ENCODE results near the gene COL27A1. TPM values are rescaled to one million over a fixed set of nuclear protein-coding genes. Genes with fewer than 3 reads are reported as not detected.

The COL27A1 gene
- total RNA-seq, 3 donors from 2014 or later, result 3.5 to 22.0 (median 6.7) TPM

DNA sequence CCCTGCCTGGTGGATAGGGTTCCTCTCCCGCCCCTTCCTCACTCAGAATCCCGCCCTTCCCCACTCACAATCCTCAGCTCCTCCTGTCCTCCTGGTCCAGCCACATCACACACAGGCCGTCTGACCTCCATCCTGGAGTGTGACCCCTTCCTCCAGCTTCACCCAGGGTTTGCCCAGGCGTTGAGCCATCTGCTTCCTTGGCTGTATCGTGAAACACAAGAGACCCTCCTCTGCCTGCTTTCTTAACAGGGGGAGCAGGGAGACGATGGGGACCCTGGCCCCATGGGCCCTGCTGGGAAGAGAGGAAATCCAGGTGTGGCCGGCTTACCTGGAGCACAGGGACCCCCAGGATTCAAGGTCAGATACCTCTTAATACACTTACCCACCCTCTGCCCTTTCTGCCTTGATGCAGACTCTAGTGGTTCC lies 135.2 kb downstream of the COL27A1 start:
- Histone ChIP-seq H3K4me1 (no peaks in the 10 kb centered on the region), H3K36me3 (no peaks in the 10 kb centered on the region), H3K9me3 (peaks cover 0 to 5% of the 10 kb centered on the region in 2 donors), H3K27me3 (no peaks in the 10 kb centered on the region), H3K4me3 (no peak overlapping the region), H3K27ac (no peak overlapping the region)
- DNase-seq (ENCODE audit: low spot score in 2 of 2), result peak in 1 of 2 donors; percentile 38
- intact Hi-C loops (cut with DNase I; ENCODE audit: low total_unique reads), result loop anchor here (5.0 kb wide), 1 partner anchor 133 kb away; the partner anchor contains the start of gene COL27A1
- TF ChIP-seq POLR2AphosphoS5 (IDR thresholded peaks at IDR 0.05) (no peak), POLR2A (IDR thresholded peaks at IDR 0.05) (no peak)
- TF ChIP-seq, protein P1, sequence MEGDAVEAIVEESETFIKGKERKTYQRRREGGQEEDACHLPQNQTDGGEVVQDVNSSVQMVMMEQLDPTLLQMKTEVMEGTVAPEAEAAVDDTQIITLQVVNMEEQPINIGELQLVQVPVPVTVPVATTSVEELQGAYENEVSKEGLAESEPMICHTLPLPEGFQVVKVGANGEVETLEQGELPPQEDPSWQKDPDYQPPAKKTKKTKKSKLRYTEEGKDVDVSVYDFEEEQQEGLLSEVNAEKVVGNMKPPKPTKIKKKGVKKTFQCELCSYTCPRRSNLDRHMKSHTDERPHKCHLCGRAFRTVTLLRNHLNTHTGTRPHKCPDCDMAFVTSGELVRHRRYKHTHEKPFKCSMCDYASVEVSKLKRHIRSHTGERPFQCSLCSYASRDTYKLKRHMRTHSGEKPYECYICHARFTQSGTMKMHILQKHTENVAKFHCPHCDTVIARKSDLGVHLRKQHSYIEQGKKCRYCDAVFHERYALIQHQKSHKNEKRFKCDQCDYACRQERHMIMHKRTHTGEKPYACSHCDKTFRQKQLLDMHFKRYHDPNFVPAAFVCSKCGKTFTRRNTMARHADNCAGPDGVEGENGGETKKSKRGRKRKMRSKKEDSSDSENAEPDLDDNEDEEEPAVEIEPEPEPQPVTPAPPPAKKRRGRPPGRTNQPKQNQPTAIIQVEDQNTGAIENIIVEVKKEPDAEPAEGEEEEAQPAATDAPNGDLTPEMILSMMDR (IDR thresholded peaks at IDR 0.05), result no peak

DNA sequence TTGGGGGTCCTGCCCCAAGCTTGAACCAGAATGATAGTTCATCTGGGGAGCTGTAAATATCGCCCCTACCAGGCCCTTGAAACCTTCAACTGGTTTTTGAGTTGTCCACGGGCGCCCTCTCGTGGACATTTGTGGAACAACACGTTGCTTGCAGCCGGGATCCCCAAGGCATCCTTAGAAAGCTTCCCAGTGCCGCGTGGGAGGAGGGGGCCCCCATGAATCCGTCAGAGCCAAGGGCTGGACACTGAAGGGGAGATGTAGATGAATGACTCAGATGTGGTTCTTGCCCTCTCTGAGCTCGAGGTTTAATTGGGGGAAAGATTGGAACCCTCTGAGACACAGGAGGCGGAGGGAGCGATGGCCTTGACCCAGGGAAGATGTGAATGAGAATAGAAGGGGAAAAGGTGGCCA lies 135.7 kb downstream of the COL27A1 start:
- H3K9me3 ChIP-seq, result peaks cover 0 to 5% of the 10 kb centered on the region in 2 donors
- no peak overlapping the region for H3K27ac ChIP-seq
- no peaks in the 10 kb centered on the region for H3K27me3 ChIP-seq
- intact Hi-C loops (cut with DNase I; ENCODE audit: low total_unique reads), result loop anchor here (5.0 kb wide), 1 partner anchor 134 kb away; the partner anchor contains the start of gene COL27A1
- H3K4me1 ChIP-seq, result no peaks in the 10 kb centered on the region
- H3K4me3 ChIP-seq, result no peak overlapping the region
- H3K36me3 ChIP-seq, result no peaks in the 10 kb centered on the region
- peak; percentile 45 to 78 for DNase-seq (ENCODE audit: low spot score in 2 of 2)
- TF ChIP-seq POLR2AphosphoS5 (IDR thresholded peaks at IDR 0.05) (no peak), POLR2A (IDR thresholded peaks at IDR 0.05) (no peak)
- TF ChIP-seq, protein P1 (IDR thresholded peaks at IDR 0.05), result peak; percentile 89 to 92 (median 92)

DNA sequence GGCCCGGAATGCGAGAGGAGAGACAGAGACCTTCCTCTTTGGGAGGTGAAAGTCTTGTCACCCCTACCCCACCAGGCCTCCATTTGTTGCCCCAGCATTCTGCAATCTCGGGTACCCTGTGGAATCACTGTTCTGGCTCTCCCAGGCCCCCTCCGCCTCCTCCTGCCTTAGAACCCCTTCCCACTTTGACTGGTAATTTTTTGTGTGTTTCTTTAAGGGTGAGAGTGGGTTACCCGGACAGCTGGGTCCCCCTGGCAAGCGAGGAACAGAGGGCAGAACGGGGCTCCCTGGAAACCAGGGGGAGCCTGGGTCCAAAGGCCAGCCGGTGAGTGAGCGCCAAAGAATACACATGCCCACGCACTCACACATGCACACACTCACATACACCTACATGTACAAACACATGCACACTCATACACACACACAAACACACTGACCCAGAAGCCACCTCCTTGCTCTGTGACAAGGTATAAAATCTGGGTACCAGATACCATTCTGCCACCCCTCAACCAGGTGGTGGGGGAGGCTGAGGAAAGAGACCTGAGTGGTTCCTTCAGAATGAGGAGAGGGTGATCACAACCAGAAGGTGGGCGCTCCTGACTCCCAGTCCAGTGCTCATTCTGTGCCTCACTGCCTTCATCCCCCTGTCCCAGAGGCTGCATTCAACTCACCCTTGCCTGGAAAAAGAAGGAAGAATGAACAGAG lies 136.7 kb downstream of the COL27A1 start:
- H3K9me3 ChIP-seq, result peaks cover 0 to 5% of the 10 kb centered on the region in 2 donors
- peak in 1 of 2 donors; percentile 48 for DNase-seq (ENCODE audit: low spot score in 2 of 2)
- TF ChIP-seq, protein P1 (IDR thresholded peaks at IDR 0.05), result no peak
- no peak for TF ChIP-seq POLR2A (IDR thresholded peaks at IDR 0.05)
- no peak for TF ChIP-seq POLR2AphosphoS5 (IDR thresholded peaks at IDR 0.05)
- no peak overlapping the region for H3K4me3 ChIP-seq
- no peaks in the 10 kb centered on the region for H3K36me3 ChIP-seq
- intact Hi-C loops (cut with DNase I; ENCODE audit: low total_unique reads), result loop anchor here (5.0 kb wide), 1 partner anchor 135 kb away; the partner anchor contains the start of gene COL27A1
- H3K4me1 ChIP-seq, result no peaks in the 10 kb centered on the region
- no peaks in the 10 kb centered on the region for H3K27me3 ChIP-seq
- no peak overlapping the region for H3K27ac ChIP-seq

DNA sequence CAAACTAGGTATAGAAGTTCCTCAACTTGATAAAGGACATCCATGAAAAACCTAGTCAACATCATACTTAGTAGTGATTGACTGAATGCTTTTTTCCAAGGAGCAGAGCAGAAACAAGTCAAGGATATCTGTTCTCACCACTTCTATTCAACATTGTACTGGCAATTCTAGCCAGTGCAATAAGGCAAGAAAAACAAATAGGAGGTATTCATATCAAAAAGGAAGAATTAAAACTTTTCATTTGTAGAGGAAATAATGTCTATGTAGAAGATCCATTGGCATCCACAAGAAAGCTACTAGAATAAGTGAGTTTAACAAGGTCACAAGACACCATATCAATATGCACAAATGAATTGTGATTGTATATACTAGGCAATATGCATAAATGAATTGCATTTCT lies 139.3 kb downstream of the COL27A1 start:
- no peaks in the 10 kb centered on the region for H3K27me3 ChIP-seq
- DNase-seq (ENCODE audit: low spot score in 2 of 2), result no peak
- no peak overlapping the region for H3K27ac ChIP-seq
- H3K9me3 ChIP-seq, result peaks cover 0 to 5% of the 10 kb centered on the region in 2 donors
- no peaks in the 10 kb centered on the region for H3K4me1 ChIP-seq
- H3K4me3 ChIP-seq, result no peak overlapping the region
- TF ChIP-seq POLR2A (IDR thresholded peaks at IDR 0.05) (no peak), POLR2AphosphoS5 (IDR thresholded peaks at IDR 0.05) (no peak)
- TF ChIP-seq, protein P1 (IDR thresholded peaks at IDR 0.05), result no peak
- intact Hi-C loops (cut with DNase I; ENCODE audit: low total_unique reads), result loop anchor here (5.0 kb wide), 1 partner anchor 137 kb away; the partner anchor contains the start of gene COL27A1
- H3K36me3 ChIP-seq, result no peaks in the 10 kb centered on the region

DNA sequence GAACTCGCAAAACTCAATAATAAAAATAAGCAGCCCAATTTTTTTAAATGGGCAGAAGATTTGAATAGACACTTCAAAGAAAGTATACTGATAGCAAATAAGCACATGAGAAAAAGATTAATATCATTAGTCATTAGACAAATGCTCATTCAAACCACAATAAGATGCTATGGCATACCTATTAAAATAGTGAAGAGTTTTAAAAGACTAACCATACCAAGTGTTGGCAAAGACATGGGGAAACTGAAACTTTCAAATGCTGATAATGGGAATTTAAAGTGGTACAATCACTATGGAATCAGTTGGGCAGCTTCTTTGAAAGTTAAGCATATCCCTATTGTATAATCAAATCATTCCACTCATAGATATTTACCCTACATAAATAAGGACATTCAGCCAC lies 141.0 kb downstream of the COL27A1 start:
- H3K9me3 ChIP-seq, result peaks cover 0 to 5% of the 10 kb centered on the region in 2 donors
- H3K27ac ChIP-seq, result no peak overlapping the region
- no peaks in the 10 kb centered on the region for H3K36me3 ChIP-seq
- TF ChIP-seq, protein P1 (IDR thresholded peaks at IDR 0.05), result no peak
- TF ChIP-seq POLR2A (IDR thresholded peaks at IDR 0.05) (no peak), POLR2AphosphoS5 (IDR thresholded peaks at IDR 0.05) (no peak)
- H3K27me3 ChIP-seq, result no peaks in the 10 kb centered on the region
- intact Hi-C loops (cut with DNase I; ENCODE audit: low total_unique reads), result no loop called here
- no peak overlapping the region for H3K4me3 ChIP-seq
- no peak for DNase-seq (ENCODE audit: low spot score in 2 of 2)
- no peaks in the 10 kb centered on the region for H3K4me1 ChIP-seq
